Fibroblast of mammary gland (primary cell): Measurements from ENCODE around the gene DNM3.

Experiments used
- DNase-seq: peaks from one replicate; pipeline ENCODE4 v3.0.0-alpha.2; 2010; ENCODE audit warnings: low read depth
- H3K4me3 ChIP-seq: 2 replicates; pipeline ENCODE4 v1.5.1; 2011; ENCODE audit warnings: low read depth, mild to moderate bottlenecking, low read length, moderate library complexity; ENCODE audit not compliant: control insufficient read depth
- TF ChIP-seq, protein P1 (sequence below): conservative IDR thresholded peaks from 2 replicates; pipeline ENCODE4 v1.5.1; 2011; ENCODE audit warnings: low read depth, low read length, inconsistent platforms; ENCODE audit not compliant: control insufficient read depth, insufficient read depth

DNM3 gene

DNA sequence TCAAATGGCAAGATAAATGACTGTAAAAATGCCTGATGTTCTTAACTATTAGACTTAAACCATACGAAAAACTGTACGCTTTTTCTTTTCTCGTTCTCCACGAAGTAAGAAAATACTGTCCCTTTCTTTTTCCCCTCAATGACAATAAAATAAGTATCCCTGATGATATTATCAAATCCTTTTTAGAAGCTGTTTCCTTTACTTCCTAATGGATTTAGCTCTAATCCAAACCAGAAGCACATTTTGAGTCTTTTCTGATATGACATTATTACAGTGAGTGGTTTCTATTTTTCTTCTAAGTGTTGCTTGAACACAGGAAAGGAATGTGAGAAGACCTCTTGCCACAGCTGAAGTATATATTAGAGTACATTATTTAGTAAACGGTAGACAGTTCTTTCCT lies 32.4 kb downstream of the DNM3 start:
- no peak for DNase-seq
- H3K4me3 ChIP-seq, result no peak overlapping the region
- TF ChIP-seq, protein P1, sequence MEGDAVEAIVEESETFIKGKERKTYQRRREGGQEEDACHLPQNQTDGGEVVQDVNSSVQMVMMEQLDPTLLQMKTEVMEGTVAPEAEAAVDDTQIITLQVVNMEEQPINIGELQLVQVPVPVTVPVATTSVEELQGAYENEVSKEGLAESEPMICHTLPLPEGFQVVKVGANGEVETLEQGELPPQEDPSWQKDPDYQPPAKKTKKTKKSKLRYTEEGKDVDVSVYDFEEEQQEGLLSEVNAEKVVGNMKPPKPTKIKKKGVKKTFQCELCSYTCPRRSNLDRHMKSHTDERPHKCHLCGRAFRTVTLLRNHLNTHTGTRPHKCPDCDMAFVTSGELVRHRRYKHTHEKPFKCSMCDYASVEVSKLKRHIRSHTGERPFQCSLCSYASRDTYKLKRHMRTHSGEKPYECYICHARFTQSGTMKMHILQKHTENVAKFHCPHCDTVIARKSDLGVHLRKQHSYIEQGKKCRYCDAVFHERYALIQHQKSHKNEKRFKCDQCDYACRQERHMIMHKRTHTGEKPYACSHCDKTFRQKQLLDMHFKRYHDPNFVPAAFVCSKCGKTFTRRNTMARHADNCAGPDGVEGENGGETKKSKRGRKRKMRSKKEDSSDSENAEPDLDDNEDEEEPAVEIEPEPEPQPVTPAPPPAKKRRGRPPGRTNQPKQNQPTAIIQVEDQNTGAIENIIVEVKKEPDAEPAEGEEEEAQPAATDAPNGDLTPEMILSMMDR, result no peak

- H3K4me3 ChIP-seq, result no peak overlapping the region
- peak; percentile 34 for DNase-seq
- TF ChIP-seq, protein P1, result no peak
Observed at GRCh38 chr1:171877701-171878100, 36.4 kb downstream of the DNM3 start.

DNA sequence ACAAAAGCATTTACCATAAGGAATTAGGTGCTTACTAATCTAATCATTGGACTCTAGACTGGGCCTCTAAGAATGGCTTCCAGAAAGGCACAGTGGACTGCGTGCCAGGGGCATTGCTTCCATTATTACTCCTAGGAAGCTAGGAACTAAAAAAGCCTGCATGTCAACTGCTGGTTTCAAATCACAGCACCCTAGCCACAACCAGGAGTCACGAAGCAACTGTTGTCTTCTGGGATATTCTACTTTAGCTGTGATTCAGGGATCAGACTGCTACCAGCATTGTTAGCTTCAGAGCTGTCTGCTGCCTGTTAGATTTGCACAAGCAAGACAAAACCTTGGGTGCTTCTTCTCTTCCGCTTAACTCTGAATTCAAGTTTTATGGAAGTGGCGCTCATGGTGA lies 38.3 kb downstream of the DNM3 start:
- TF ChIP-seq, protein P1, result no peak
- no peak overlapping the region for H3K4me3 ChIP-seq
- DNase-seq, result no peak

DNA sequence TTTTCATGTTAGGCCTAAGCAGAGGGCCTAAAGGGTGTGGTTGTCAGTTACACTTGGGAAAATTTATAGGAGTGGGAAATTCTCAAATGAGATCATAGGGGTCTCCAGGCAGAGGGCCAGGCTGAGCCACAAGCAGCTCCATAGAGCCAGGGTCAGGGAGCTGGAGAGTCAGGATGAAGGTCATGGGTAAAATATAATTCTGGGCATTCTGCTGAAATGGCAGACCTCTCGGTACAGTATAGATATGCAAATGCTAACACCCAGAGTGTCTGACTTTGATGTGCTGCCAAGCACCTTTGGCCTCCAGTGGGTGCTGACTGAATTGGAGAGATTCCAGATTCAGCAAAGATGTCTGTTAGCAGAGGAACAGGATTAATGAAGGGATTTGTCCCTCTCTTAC lies 40.1 kb downstream of the DNM3 start:
- H3K4me3 ChIP-seq, result no peak overlapping the region
- TF ChIP-seq, protein P1, result no peak
- no peak for DNase-seq

GRCh38 chr1:171883849-171884248 lies 42.6 kb downstream of the DNM3 start:
- no peak overlapping the region for H3K4me3 ChIP-seq
- DNase-seq, result no peak
- TF ChIP-seq, protein P1, result no peak

DNA sequence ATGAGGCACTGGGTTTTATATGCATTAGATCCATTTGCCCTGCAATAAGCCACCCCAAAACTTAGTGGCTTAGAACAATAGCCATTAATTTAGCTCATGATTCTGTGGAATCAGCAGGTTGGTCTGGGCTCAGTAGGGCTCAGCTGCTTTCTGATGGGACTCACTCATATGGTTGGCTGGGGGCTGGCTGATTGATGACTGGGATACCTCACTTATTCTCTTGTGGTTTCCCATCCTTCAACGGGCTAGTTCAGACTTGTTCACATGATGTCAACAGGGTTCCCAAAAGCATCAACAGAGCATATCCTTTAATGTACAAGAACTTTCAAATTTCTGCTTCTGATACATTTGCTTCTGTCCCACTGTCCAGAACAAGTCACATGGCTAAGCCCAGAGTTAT lies 43.2 kb downstream of the DNM3 start:
- no peak overlapping the region for H3K4me3 ChIP-seq
- TF ChIP-seq, protein P1, result no peak
- DNase-seq, result no peak

DNA sequence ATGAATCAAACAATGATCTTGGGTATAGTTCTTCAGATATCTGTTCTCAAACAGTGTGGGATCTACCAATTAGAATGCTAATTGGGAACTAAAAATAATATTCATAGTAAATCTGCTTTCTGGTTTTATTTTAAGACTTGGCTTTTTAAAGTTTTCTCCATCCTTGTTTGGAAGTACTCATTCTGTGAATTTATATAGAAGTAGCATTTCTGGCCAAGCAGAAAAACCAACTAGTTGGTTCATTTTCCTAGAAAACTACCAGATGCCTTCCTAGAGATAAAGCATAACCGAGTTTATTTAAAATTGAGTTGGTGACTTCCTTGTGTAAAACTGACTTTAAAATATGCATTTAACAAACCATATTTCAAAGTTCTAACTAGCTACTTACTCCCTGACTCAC lies 48.8 kb downstream of the DNM3 start:
- no peak for DNase-seq
- no peak overlapping the region for H3K4me3 ChIP-seq
- TF ChIP-seq, protein P1, result no peak
